ENCODE data around the gene LINGO4.
A peak's percentile ranks its signal among the peaks of the same experiment; 100 is the strongest.
"Not testable (repeated sequence)": the region's sequence is repeated elsewhere in the genome, so short reads cannot be mapped to it uniquely, and the experiment has no call there.

LINGO4 gene

GRCh38 chr1:151798571-151798970 lies 6.6 kb downstream of the LINGO4 start:
- no peak overlapping the region for H3K27ac ChIP-seq
- TF ChIP-seq, protein P1, sequence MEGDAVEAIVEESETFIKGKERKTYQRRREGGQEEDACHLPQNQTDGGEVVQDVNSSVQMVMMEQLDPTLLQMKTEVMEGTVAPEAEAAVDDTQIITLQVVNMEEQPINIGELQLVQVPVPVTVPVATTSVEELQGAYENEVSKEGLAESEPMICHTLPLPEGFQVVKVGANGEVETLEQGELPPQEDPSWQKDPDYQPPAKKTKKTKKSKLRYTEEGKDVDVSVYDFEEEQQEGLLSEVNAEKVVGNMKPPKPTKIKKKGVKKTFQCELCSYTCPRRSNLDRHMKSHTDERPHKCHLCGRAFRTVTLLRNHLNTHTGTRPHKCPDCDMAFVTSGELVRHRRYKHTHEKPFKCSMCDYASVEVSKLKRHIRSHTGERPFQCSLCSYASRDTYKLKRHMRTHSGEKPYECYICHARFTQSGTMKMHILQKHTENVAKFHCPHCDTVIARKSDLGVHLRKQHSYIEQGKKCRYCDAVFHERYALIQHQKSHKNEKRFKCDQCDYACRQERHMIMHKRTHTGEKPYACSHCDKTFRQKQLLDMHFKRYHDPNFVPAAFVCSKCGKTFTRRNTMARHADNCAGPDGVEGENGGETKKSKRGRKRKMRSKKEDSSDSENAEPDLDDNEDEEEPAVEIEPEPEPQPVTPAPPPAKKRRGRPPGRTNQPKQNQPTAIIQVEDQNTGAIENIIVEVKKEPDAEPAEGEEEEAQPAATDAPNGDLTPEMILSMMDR (conservative IDR thresholded peaks at IDR 0.05), result no peak

GRCh38 chr1:151790940-151791651 lies 14.1 kb downstream of the LINGO4 start:
- TF ChIP-seq, protein P1 (conservative IDR thresholded peaks at IDR 0.05), result no peak
- H3K27ac ChIP-seq, result peak overlapping the region; percentile 88

- TF ChIP-seq, protein P1 (conservative IDR thresholded peaks at IDR 0.05), result peak; percentile 48
- H3K27ac ChIP-seq, result peak within 1 kb of the TSS; percentile 88
Observed at GRCh38 chr1:151790071-151790939, 14.9 kb downstream of the LINGO4 start, which contains the start of gene TDRKH. Gene TDRKH (minus strand): TSS chr1:151790500. CDS start chr1:151783022, 7,478 bp downstream.

DNA sequence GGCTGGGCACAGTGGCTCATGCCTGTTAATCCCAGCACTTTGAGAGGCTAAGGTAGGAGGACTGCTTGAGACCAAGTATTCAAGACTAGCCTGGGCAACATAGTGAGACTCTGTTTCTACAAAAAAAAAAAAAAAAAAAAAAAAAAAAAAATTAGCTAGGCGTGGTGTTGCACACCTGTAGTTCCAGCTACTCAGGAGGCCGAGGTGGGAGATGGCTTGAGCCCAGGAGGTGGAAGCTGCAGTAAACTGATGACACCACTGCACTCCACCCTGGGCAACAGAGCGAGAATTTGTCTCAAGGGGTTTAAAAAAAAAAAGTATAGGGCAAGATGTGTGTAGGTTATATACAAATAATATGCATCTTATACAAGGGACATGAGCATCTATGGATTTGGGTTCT lies 17.5 kb downstream of the LINGO4 start:
- H3K27ac ChIP-seq, result peak overlapping the region; percentile 73; the same call in 1 of the 2 replicates
- TF ChIP-seq, protein P1 (conservative IDR thresholded peaks at IDR 0.05), result no peak

DNA sequence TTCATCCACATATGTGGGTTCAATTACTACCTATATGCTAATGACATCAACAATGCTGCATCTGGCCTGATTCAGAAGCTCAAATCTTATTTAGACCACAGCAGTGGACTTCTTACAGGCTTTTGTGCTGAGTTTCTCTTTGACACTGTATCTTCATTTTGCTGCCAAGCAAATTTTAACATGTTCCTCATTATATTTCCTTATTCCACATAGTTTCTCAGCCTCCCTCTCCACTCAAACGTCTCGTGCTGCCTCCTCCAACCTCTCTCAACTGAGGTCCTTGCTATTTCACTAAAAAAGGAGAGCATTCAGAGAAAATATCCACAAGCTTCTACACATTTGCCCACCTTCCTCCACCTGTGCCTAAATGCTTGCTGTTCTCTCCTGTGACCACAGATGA lies 21.4 kb downstream of the LINGO4 start:
- TF ChIP-seq, protein P1 (conservative IDR thresholded peaks at IDR 0.05), result no peak
- peak overlapping the region; percentile 7; the same call in 1 of the 2 replicates for H3K27ac ChIP-seq

DNA sequence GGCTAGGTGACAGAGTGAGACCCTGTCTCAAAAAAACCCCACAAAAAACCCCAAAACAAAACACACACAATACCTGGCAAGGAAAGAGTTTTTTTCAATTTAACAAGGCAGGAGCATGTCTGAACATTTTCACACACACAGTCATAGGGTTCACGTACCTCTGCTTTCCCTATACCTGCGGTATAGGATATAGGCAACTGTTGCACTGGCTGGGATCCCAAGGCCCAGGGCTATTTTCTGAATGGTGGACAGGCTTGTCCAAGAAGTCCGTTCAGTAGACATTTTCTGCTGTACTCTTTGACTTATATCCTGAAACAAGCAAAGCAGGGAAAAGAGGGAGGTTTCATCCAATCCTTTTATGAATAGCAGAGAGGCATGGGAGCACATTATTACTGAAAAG lies 22.5 kb downstream of the LINGO4 start:
- peak overlapping the region; percentile 7; the same call in 1 of the 2 replicates for H3K27ac ChIP-seq
- TF ChIP-seq, protein P1 (conservative IDR thresholded peaks at IDR 0.05), result no peak

DNA sequence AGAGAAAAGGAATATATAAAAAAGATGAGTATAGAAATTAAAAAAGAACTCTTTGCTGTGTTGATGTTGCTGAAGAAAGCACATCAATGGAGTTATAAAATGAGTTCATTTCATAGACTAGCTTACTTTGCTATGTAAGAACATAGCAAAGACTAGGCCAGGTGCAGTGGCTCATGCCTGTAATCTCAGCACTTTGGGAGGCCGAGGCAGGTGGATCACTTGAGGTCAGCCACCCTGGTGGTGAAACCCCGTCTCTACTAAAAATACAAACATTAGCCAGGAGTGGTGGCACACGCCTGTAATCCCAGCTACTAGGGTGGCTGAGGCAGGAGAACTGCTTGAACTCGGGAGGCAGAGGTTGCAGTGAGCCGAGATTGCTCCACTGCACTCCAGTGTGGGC lies 23.2 kb downstream of the LINGO4 start:
- H3K27ac ChIP-seq, result not testable (repeated sequence)

DNA sequence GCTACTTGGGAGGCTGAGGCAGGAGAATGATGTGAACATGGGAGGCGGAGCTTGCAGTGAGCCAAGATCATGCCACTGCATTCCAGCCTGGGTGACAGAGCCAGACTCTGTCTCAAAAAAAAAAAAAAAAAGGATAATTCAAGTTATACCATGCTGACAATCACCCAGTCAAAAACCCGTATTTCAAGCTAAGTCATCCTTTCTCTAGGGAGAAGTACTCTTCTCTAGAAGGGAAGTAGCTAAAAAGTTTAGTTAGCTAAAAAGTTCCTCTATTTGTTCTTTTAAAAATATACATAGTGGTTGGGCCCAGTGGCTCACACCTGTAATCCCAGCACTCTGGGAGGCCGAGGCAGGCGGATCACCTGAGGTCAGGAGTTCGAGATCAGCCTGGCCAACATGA lies 24.5 kb downstream of the LINGO4 start:
- H3K27ac ChIP-seq, result not testable (repeated sequence)
